ENCODE data around the gene CDC42.

GRCh38 chr1:22056043-22056442, 3.5 kb downstream of the CDC42 start:
- TF ChIP-seq RCOR1 (conservative IDR thresholded peaks at IDR 0.05; ENCODE audit: low read depth, low read length) (no peak), E4F1 (IDR thresholded peaks at IDR 0.05; ENCODE audit: borderline replicate concordance, partially characterized antibody) (no peak), GABPA (IDR thresholded peaks at IDR 0.05; ENCODE audit: low read depth) (no peak), CTCF (IDR thresholded peaks at IDR 0.05 in 2 of 3, conservative IDR thresholded peaks at IDR 0.05 in 1 of 3; ENCODE audit: control insufficient read depth in 2 of 3, extremely low read depth in 1 of 3, insufficient read depth in 1 of 3, low read depth in 3 of 3, low read length in 3 of 3) (no peak), TARDBP (IDR thresholded peaks at IDR 0.05; ENCODE audit: borderline replicate concordance) (no peak), YY1 (IDR thresholded peaks at IDR 0.05; ENCODE audit: low read depth, low read length) (no peak), IKZF1 (conservative IDR thresholded peaks at IDR 0.05) (no peak), SIN3A (IDR thresholded peaks at IDR 0.05; ENCODE audit: low read depth, low read length) (no peak)

All from GM12878 (cell line).